Retinal pigment epithelial cell (primary cell): ENCODE measurements around the gene TAF1A.

Experiments used
- DNase-seq: peaks from one replicate; pipeline ENCODE4 v3.0.0-alpha.2; 2010; ENCODE audit warnings: low read depth
- H3K4me3 ChIP-seq: 2 replicates; pipeline ENCODE4 v1.5.1; 2011; ENCODE audit warnings: mild to moderate bottlenecking, low read length, control low read depth, moderate library complexity
- TF ChIP-seq, protein P1 (sequence below): conservative IDR thresholded peaks from 2 replicates; pipeline ENCODE4 v1.5.1; 2011; ENCODE audit warnings: low read depth, low read length, control low read depth, inconsistent platforms

Gene TAF1A

DNA sequence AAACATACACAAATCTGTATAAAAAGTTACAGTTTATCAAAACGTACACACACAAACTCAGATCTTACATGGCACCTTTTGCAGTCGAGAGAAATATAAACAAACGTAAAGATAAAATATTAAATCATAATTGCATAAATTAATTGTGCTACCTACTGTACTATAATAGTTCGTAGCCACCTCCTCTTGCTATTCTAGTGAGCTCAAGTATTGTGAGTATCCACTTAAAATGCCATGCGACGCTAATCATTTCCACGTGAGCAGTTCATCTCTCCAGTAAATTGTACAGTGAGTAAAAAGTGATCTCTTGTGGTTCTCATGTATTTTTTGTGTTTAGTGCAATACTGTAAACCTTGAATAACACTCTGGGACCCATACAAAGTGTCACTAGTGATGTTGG lies 34.5 kb upstream of the TAF1A start:
- TF ChIP-seq, protein P1, sequence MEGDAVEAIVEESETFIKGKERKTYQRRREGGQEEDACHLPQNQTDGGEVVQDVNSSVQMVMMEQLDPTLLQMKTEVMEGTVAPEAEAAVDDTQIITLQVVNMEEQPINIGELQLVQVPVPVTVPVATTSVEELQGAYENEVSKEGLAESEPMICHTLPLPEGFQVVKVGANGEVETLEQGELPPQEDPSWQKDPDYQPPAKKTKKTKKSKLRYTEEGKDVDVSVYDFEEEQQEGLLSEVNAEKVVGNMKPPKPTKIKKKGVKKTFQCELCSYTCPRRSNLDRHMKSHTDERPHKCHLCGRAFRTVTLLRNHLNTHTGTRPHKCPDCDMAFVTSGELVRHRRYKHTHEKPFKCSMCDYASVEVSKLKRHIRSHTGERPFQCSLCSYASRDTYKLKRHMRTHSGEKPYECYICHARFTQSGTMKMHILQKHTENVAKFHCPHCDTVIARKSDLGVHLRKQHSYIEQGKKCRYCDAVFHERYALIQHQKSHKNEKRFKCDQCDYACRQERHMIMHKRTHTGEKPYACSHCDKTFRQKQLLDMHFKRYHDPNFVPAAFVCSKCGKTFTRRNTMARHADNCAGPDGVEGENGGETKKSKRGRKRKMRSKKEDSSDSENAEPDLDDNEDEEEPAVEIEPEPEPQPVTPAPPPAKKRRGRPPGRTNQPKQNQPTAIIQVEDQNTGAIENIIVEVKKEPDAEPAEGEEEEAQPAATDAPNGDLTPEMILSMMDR: no peak
- no peak for DNase-seq
- H3K4me3 ChIP-seq: no peak overlapping the region

DNA sequence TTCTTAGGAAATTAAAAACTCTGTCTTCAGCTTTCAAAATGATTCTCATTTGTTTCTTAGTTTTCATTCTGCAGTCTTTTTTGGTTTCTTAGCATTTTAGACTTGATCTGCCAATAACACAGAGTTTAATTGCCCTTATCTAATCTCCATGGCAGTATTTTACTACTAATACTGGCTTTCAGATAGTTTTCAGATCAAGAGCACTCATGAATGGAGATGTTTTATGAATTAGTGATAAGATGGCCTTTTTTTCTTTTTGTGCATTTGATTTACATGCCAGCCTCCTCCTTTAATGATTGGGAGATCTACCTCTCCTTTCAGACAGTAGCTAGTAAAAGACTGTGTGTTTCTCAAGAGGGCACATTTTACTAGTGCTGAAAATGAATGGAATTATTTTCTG lies 33.7 kb upstream of the TAF1A start:
- TF ChIP-seq, protein P1: no peak
- no peak for DNase-seq
- no peak overlapping the region for H3K4me3 ChIP-seq

DNA sequence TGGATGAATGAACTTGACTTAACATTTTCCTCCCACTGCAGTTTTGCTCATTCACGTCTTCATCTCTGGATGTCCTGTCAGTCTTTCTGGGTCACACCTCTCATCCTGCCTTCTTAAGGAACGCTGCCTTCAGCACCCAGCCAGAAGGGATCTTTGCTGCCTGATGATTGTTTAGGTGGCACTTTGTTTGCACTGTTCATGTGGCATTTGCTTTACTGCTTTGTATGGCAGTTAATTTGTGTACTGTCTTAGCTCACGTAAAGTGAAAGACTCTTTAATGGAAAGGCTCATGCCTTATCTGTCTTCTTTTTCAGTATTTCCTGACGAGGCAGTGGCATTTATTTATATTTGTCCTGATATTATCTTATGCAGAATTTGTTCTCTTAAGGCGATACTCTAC lies 33.0 kb upstream of the TAF1A start:
- H3K4me3 ChIP-seq: no peak overlapping the region
- TF ChIP-seq, protein P1: no peak
- no peak for DNase-seq

DNA sequence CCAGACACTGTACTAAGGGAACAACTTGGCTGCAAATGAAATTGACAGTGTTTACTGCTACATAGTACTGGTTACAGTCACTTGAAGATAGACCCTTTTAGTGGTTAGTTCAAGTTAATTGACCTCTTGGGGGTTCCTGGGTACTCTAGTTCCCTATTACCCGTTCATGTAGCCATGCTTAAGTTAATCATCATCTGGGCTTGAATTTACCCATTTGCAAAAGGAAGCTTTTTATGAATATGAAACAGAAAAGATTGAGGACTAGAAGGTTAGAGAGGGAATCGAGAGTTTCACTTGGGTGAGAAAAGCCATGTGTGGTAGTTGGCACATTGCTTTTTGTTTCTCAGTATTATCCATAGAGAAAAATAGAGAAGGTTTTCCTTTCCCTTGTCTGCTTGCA lies 30.8 kb upstream of the TAF1A start:
- TF ChIP-seq, protein P1: no peak
- H3K4me3 ChIP-seq: no peak overlapping the region
- DNase-seq: no peak

DNA sequence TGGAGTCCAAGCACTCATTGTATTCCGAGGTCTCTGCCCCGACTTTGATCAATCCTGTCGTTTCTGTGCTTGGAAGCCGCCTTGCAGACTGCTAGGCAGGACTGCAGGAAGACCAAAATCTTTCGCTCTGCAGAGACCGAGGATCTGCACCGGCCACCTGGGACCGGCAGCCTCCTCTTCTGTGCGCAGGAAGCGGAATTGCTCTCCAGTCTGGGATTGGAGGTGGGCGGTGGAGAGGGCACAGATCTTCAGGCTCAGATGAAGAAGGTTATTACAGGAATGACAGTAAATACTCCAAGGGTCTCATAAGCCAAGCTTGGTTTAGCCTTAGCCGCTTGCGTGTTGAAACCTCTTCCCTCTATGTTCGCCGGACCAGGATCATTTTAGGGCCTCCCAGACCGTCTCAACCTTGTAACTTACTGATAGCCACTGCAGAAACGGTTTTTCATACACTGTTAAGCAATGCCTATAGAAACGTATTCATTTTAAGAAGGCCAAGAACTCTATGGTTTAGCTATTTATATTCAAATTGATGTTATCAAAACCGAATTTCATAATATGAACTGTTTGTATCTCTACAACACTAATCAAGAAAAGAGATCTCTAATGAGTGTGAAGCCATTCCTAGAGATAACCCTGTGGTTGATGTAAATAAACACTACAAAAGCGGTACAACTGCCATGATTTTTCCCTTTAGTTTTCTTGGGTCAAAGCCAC lies 29.3 kb upstream of the TAF1A start:
- TF ChIP-seq, protein P1: no peak
- no peak for DNase-seq
- peak overlapping the region; percentile 86 for H3K4me3 ChIP-seq

DNA sequence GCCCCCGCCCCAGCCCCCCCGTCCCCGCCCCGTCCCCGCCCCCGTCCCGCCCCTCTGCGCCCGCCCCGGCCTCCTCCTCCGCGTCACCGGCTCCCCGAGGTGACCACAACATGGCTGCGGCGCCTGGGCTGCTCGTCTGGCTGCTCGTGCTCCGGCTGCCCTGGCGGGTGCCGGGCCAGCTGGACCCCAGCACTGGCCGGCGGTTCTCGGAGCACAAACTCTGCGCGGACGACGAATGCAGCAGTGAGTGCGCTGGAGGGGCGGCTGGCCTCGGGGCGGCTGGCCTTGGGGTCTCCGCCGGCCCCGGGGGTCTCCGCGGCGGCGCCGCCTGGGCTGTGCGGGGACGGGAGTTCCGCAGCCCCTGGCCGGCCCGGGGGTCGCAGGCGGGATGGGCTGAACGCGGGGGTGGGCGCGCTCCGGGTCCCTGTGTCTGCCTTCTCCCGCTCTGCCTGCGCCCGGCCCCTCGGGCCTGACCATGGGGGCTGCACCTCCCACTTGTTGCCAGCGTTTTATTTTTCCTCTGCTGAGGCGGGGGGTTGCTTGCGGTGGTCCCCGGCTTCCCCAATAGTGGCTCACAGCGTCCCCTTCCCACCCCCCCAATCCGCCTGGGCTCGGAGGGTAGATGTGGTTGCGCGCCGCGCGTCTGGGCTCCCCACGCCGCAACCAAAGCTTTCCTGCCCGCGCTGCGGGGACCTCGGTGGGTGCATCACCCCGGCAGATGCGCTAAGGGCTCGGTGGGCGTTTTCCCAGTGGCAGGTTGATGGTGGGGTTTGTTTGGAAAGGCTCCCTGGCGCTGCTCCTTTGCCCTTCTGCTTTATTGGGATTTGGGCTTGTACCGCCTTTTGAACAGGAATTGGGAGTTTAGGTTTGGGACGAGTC lies 28.5 kb upstream of the TAF1A start, which contains the start of gene MIA3:
Gene MIA3, plus strand, starts transcription at position 97 of the 879 bp plus-strand sequence. Its CDS starts 14 bp downstream, at position 111.
- peak within 1 kb of the TSS; percentile 86 for H3K4me3 ChIP-seq
- DNase-seq: no peak
- TF ChIP-seq, protein P1: no peak
